Measurements from ENCODE around the gene ZFYVE9. TPM values are rescaled to one million over a fixed set of nuclear protein-coding genes. Genes with fewer than 3 reads are reported as not detected.
A peak's percentile ranks its signal among the peaks of the same experiment; 100 is the strongest.

ZFYVE9 gene
- total and polyA plus RNA-seq, 9 of the 15 experiments (the other 6 are each of a cell fraction or from before 2014, with no cell fraction given) = 0.52 to 14.4 (median 8.9) TPM

DNA sequence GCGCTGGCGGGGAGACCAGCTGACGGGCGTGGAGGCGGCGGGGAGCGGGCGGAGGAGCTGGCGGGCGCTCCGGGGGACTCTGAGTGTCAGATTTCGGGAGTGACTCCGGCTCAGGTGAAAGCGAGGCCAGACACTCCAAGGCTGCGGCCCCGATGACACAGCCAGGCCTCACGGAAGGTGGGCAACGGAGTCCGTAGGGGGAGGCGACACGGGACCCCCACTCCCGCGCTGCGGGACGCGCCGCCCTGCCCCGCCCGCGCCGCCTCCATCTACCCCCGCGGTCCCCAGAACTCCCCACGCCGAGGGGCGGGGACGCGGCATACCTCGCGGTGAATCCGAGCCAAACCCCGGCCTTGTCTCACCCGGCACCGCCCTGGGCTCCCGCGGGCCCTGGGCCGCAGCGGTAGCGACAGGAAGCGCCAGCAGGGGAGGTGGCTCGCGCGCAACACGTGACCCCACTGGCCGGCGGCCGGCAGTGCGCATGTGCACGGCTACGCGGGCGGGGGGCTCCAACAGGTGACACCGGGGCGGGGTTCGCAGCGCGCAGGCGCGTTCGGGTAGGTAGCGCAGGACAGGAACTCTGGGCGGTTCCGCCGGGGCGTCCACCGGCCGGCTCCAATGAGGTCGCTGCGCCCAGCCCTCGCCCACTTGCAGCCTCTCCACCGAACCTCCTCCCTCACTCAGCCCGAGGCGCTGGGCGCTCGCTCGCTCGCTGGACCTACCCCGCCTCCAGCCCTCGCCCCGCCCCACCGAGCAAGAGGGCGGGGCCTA lies 224.0 kb downstream of the ZFYVE9 start, which contains the start of gene CC2D1B (continued):
- TF ChIP-seq, protein P1, sequence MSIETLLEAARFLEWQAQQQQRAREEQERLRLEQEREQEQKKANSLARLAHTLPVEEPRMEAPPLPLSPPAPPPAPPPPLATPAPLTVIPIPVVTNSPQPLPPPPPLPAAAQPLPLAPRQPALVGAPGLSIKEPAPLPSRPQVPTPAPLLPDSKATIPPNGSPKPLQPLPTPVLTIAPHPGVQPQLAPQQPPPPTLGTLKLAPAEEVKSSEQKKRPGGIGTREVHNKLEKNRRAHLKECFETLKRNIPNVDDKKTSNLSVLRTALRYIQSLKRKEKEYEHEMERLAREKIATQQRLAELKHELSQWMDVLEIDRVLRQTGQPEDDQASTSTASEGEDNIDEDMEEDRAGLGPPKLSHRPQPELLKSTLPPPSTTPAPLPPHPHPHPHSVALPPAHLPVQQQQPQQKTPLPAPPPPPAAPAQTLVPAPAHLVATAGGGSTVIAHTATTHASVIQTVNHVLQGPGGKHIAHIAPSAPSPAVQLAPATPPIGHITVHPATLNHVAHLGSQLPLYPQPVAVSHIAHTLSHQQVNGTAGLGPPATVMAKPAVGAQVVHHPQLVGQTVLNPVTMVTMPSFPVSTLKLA (conservative IDR thresholded peaks at IDR 0.05) = peak; percentile 91 to 96
- TF ChIP-seq ATF7 (IDR thresholded peaks at IDR 0.05) = peak; percentile 85
- TF ChIP-seq KLF10 (CRISPR knock-in tag; IDR thresholded peaks at IDR 0.05) = no peak
- TF ChIP-seq ZFP36 (IDR thresholded peaks at IDR 0.05; ENCODE audit: low read depth, low read length, partially characterized antibody) = peak; percentile 26
- TF ChIP-seq E2F4 (CRISPR knock-in tag; IDR thresholded peaks at IDR 0.05; ENCODE audit: low read depth) = 0 out of 2 replicates have a peak, but pooled peaks have one; percentile 75
- TF ChIP-seq RBM14 (IDR thresholded peaks at IDR 0.05; ENCODE audit: borderline replicate concordance, insufficient read depth, low read depth, low read length) = 0 out of 2 replicates have a peak, but pooled peaks have one; percentile 58
- TF ChIP-seq, protein P2, sequence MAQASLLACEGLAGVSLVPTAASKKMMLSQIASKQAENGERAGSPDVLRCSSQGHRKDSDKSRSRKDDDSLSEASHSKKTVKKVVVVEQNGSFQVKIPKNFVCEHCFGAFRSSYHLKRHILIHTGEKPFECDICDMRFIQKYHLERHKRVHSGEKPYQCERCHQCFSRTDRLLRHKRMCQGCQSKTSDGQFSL (CRISPR knock-in tag; IDR thresholded peaks at IDR 0.05) = 0 out of 2 replicates have a peak, but pooled peaks have one; percentile 38
- TF ChIP-seq, protein P2 (tag; IDR thresholded peaks at IDR 0.05) = no peak
- peak; percentile 98 for TF ChIP-seq RAD51 (IDR thresholded peaks at IDR 0.05; ENCODE audit: borderline replicate concordance, low read depth)
- TF ChIP-seq HINFP (tag; conservative IDR thresholded peaks at IDR 0.05; ENCODE audit: low read depth) = no peak
- TF ChIP-seq U2AF1 (optimal IDR thresholded peaks at IDR 0.05; ENCODE audit: low read depth, low read length) = peak; percentile 87
- no peak for TF ChIP-seq BRCA1 (IDR thresholded peaks at IDR 0.05)
- TF ChIP-seq BRCA1 (CRISPR knock-in tag; IDR thresholded peaks at IDR 0.05) = no peak
- peak; percentile 67; the same call in 1 of the 2 replicates for TF ChIP-seq ZKSCAN1 (IDR thresholded peaks at IDR 0.05; ENCODE audit: low read depth, low read length)
- TF ChIP-seq, protein P3, sequence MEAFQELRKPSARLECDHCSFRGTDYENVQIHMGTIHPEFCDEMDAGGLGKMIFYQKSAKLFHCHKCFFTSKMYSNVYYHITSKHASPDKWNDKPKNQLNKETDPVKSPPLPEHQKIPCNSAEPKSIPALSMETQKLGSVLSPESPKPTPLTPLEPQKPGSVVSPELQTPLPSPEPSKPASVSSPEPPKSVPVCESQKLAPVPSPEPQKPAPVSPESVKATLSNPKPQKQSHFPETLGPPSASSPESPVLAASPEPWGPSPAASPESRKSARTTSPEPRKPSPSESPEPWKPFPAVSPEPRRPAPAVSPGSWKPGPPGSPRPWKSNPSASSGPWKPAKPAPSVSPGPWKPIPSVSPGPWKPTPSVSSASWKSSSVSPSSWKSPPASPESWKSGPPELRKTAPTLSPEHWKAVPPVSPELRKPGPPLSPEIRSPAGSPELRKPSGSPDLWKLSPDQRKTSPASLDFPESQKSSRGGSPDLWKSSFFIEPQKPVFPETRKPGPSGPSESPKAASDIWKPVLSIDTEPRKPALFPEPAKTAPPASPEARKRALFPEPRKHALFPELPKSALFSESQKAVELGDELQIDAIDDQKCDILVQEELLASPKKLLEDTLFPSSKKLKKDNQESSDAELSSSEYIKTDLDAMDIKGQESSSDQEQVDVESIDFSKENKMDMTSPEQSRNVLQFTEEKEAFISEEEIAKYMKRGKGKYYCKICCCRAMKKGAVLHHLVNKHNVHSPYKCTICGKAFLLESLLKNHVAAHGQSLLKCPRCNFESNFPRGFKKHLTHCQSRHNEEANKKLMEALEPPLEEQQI (IDR thresholded peaks at IDR 0.05) = no peak
- TF ChIP-seq SP1 (CRISPR knock-in tag; IDR thresholded peaks at IDR 0.05) = peak; percentile 90; the same call in 1 of the 2 replicates
- TF ChIP-seq, protein P4, sequence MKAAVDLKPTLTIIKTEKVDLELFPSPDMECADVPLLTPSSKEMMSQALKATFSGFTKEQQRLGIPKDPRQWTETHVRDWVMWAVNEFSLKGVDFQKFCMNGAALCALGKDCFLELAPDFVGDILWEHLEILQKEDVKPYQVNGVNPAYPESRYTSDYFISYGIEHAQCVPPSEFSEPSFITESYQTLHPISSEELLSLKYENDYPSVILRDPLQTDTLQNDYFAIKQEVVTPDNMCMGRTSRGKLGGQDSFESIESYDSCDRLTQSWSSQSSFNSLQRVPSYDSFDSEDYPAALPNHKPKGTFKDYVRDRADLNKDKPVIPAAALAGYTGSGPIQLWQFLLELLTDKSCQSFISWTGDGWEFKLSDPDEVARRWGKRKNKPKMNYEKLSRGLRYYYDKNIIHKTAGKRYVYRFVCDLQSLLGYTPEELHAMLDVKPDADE (conservative IDR thresholded peaks at IDR 0.05; ENCODE audit: control insufficient read depth, low read depth, low read length) = peak; percentile 79
- TF ChIP-seq HLTF (IDR thresholded peaks at IDR 0.05) = 0 out of 2 replicates have a peak, but pooled peaks have one; percentile 15

All from K562 (cell line).